ENCODE results near the gene TENM3. TPM values are rescaled to one million over a fixed set of nuclear protein-coding genes. Genes with fewer than 3 reads are reported as not detected.

Gene TENM3
- total RNA-seq, 1 experiment from 2014 or later, result 71.0 TPM

DNA sequence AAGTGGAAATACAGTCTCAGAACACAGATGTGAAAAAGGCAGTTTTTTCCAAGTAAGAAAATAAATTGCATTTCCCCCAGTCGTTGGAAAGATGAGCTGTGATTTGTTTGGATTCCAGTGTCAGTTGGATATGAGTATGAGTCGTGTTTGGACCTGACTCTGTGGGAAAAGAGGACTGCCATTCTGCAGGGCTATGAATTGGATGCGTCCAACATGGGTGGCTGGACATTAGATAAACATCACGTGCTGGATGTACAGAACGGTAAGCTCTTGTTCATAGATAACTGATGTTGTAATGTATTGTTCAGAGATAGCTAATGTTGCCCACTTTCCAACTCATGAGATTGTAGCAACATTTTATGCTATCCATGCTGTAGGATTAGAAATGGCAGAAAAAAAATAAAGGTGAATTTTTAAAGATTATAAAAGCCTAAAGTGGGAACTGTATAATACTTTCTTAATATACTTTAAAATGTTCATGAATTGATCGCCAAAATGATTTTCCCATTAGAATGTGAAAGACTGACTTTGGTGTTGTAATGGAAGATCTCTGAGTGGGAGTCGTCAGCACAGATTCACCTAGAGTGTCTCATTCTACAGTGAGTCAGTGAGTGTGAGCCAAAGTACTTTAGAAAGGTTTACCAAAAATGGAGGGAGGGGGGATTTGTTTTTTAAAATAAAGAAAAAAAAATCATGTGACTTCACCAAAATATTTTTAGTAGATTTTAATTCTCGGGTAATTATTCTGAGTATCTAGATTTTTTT is 495.3 kb downstream of the TENM3 start:
- ChIA-PET CTCF (no interaction called here), POLR2A (no interaction called here)
- ATAC-seq (no peak), DNase-seq (ENCODE audit: low spot score) (no peak)
- no peaks in the 10 kb centered on the region for H3K4me1 Mint-ChIP-seq
- H3K36me3 Mint-ChIP-seq, result peaks cover 16% of the 10 kb centered on the region
- 0 out of 2 replicates have a peak overlapping the region, but pooled peaks have one; percentile 26 for H3K27ac Mint-ChIP-seq
- no peak for TF ChIP-seq GRHL2 (CRISPR knock-in tag; IDR thresholded peaks at IDR 0.05; ENCODE audit: insufficient replicate concordance, severe bottlenecking)
- TF ChIP-seq RELA (CRISPR knock-in tag; IDR thresholded peaks at IDR 0.05; ENCODE audit: borderline replicate concordance), result no peak
- no peaks in the 10 kb centered on the region for H3K9me3 Mint-ChIP-seq
- no peak overlapping the region for H3K4me3 Mint-ChIP-seq
- H3K27me3 Mint-ChIP-seq (ENCODE audit: low read depth), result no peaks in the 10 kb centered on the region

DNA sequence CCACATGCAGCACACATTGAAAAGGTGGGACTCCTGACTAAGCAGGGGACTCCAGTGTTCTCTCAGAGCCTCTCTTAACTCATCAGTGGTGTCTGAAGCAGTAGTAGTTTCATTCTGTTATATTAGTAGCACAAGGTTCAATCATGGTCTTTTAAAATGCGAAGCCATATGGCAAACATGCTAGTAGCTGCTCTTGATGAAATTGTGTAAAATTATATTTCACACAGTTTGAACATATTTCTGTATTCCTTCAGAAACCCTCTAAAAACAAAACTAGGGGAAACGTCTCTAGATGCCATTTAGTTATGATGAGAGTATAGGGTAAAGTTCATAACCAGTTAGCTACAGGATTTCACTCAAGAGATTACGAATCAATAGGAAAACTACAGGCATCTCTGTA is 497.1 kb downstream of the TENM3 start:
- DNase-seq (ENCODE audit: low spot score), result no peak
- H3K36me3 Mint-ChIP-seq, result peaks cover 7% of the 10 kb centered on the region; the same call in 1 of the 2 replicates
- no peaks in the 10 kb centered on the region for H3K27me3 Mint-ChIP-seq (ENCODE audit: low read depth)
- ChIA-PET POLR2A (no interaction called here), CTCF (no interaction called here)
- H3K27ac Mint-ChIP-seq, result no peak overlapping the region
- ATAC-seq, result no peak
- H3K4me3 Mint-ChIP-seq, result no peak overlapping the region
- TF ChIP-seq JUN (CRISPR knock-in tag; IDR thresholded peaks at IDR 0.05), result no peak
- TF ChIP-seq, protein P1, sequence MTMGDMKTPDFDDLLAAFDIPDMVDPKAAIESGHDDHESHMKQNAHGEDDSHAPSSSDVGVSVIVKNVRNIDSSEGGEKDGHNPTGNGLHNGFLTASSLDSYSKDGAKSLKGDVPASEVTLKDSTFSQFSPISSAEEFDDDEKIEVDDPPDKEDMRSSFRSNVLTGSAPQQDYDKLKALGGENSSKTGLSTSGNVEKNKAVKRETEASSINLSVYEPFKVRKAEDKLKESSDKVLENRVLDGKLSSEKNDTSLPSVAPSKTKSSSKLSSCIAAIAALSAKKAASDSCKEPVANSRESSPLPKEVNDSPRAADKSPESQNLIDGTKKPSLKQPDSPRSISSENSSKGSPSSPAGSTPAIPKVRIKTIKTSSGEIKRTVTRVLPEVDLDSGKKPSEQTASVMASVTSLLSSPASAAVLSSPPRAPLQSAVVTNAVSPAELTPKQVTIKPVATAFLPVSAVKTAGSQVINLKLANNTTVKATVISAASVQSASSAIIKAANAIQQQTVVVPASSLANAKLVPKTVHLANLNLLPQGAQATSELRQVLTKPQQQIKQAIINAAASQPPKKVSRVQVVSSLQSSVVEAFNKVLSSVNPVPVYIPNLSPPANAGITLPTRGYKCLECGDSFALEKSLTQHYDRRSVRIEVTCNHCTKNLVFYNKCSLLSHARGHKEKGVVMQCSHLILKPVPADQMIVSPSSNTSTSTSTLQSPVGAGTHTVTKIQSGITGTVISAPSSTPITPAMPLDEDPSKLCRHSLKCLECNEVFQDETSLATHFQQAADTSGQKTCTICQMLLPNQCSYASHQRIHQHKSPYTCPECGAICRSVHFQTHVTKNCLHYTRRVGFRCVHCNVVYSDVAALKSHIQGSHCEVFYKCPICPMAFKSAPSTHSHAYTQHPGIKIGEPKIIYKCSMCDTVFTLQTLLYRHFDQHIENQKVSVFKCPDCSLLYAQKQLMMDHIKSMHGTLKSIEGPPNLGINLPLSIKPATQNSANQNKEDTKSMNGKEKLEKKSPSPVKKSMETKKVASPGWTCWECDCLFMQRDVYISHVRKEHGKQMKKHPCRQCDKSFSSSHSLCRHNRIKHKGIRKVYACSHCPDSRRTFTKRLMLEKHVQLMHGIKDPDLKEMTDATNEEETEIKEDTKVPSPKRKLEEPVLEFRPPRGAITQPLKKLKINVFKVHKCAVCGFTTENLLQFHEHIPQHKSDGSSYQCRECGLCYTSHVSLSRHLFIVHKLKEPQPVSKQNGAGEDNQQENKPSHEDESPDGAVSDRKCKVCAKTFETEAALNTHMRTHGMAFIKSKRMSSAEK (CRISPR knock-in tag; IDR thresholded peaks at IDR 0.05; ENCODE audit: borderline replicate concordance), result no peak
- no peak for TF ChIP-seq SP1 (CRISPR knock-in tag; conservative IDR thresholded peaks at IDR 0.05)
- TF ChIP-seq ZBTB21 (CRISPR knock-in tag; IDR thresholded peaks at IDR 0.05; ENCODE audit: borderline replicate concordance), result no peak
- no peak for TF ChIP-seq GTF2I (CRISPR knock-in tag; conservative IDR thresholded peaks at IDR 0.05)
- no peak for TF ChIP-seq ZNF232 (CRISPR knock-in tag; IDR thresholded peaks at IDR 0.05)
- TF ChIP-seq, protein P2, sequence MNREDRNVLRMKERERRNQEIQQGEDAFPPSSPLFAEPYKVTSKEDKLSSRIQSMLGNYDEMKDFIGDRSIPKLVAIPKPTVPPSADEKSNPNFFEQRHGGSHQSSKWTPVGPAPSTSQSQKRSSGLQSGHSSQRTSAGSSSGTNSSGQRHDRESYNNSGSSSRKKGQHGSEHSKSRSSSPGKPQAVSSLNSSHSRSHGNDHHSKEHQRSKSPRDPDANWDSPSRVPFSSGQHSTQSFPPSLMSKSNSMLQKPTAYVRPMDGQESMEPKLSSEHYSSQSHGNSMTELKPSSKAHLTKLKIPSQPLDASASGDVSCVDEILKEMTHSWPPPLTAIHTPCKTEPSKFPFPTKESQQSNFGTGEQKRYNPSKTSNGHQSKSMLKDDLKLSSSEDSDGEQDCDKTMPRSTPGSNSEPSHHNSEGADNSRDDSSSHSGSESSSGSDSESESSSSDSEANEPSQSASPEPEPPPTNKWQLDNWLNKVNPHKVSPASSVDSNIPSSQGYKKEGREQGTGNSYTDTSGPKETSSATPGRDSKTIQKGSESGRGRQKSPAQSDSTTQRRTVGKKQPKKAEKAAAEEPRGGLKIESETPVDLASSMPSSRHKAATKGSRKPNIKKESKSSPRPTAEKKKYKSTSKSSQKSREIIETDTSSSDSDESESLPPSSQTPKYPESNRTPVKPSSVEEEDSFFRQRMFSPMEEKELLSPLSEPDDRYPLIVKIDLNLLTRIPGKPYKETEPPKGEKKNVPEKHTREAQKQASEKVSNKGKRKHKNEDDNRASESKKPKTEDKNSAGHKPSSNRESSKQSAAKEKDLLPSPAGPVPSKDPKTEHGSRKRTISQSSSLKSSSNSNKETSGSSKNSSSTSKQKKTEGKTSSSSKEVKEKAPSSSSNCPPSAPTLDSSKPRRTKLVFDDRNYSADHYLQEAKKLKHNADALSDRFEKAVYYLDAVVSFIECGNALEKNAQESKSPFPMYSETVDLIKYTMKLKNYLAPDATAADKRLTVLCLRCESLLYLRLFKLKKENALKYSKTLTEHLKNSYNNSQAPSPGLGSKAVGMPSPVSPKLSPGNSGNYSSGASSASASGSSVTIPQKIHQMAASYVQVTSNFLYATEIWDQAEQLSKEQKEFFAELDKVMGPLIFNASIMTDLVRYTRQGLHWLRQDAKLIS (CRISPR knock-in tag; IDR thresholded peaks at IDR 0.05; ENCODE audit: borderline replicate concordance), result no peak
- TF ChIP-seq, protein P3, sequence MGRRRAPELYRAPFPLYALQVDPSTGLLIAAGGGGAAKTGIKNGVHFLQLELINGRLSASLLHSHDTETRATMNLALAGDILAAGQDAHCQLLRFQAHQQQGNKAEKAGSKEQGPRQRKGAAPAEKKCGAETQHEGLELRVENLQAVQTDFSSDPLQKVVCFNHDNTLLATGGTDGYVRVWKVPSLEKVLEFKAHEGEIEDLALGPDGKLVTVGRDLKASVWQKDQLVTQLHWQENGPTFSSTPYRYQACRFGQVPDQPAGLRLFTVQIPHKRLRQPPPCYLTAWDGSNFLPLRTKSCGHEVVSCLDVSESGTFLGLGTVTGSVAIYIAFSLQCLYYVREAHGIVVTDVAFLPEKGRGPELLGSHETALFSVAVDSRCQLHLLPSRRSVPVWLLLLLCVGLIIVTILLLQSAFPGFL (CRISPR knock-in tag; IDR thresholded peaks at IDR 0.05; ENCODE audit: borderline replicate concordance), result no peak
- TF ChIP-seq NFE2L1 (CRISPR knock-in tag; IDR thresholded peaks at IDR 0.05), result no peak
- TF ChIP-seq, protein P4, sequence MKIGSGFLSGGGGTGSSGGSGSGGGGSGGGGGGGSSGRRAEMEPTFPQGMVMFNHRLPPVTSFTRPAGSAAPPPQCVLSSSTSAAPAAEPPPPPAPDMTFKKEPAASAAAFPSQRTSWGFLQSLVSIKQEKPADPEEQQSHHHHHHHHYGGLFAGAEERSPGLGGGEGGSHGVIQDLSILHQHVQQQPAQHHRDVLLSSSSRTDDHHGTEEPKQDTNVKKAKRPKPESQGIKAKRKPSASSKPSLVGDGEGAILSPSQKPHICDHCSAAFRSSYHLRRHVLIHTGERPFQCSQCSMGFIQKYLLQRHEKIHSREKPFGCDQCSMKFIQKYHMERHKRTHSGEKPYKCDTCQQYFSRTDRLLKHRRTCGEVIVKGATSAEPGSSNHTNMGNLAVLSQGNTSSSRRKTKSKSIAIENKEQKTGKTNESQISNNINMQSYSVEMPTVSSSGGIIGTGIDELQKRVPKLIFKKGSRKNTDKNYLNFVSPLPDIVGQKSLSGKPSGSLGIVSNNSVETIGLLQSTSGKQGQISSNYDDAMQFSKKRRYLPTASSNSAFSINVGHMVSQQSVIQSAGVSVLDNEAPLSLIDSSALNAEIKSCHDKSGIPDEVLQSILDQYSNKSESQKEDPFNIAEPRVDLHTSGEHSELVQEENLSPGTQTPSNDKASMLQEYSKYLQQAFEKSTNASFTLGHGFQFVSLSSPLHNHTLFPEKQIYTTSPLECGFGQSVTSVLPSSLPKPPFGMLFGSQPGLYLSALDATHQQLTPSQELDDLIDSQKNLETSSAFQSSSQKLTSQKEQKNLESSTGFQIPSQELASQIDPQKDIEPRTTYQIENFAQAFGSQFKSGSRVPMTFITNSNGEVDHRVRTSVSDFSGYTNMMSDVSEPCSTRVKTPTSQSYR (CRISPR knock-in tag; IDR thresholded peaks at IDR 0.05), result no peak
- TF ChIP-seq ZNF138 (CRISPR knock-in tag; conservative IDR thresholded peaks at IDR 0.05), result no peak
- TF ChIP-seq ESRRA (CRISPR knock-in tag; IDR thresholded peaks at IDR 0.05; ENCODE audit: borderline replicate concordance), result no peak
- no peak for TF ChIP-seq ATF1 (CRISPR knock-in tag; IDR thresholded peaks at IDR 0.05)
- no peaks in the 10 kb centered on the region for H3K9me3 Mint-ChIP-seq
- H3K4me1 Mint-ChIP-seq, result peaks cover 7% of the 10 kb centered on the region
